ENCODE results near the gene CIDEB. TPM values are rescaled to one million over a fixed set of nuclear protein-coding genes. Genes with fewer than 3 reads are reported as not detected.

Gene CIDEB
- total RNA-seq, 1 donor from 2014 or later, result 4.9 TPM

GRCh38 chr14:24259282-24260025, 48.3 kb downstream of the CIDEB start:
- DNase-seq (ENCODE audit: extremely low spot score, unreplicated experiment), result no peak
- Mint-ChIP-seq H3K9me3 (no peaks in the 10 kb centered on the region), H3K27ac (peak overlapping the region; percentile 84), H3K4me1 (ENCODE audit: unreplicated experiment) (peaks cover under 1% of the 10 kb centered on the region), H3K27me3 (no peaks in the 10 kb centered on the region), H3K36me3 (no peaks in the 10 kb centered on the region), H3K4me3 (no peak overlapping the region)
- TF ChIP-seq, protein P1, sequence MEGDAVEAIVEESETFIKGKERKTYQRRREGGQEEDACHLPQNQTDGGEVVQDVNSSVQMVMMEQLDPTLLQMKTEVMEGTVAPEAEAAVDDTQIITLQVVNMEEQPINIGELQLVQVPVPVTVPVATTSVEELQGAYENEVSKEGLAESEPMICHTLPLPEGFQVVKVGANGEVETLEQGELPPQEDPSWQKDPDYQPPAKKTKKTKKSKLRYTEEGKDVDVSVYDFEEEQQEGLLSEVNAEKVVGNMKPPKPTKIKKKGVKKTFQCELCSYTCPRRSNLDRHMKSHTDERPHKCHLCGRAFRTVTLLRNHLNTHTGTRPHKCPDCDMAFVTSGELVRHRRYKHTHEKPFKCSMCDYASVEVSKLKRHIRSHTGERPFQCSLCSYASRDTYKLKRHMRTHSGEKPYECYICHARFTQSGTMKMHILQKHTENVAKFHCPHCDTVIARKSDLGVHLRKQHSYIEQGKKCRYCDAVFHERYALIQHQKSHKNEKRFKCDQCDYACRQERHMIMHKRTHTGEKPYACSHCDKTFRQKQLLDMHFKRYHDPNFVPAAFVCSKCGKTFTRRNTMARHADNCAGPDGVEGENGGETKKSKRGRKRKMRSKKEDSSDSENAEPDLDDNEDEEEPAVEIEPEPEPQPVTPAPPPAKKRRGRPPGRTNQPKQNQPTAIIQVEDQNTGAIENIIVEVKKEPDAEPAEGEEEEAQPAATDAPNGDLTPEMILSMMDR (conservative IDR thresholded peaks at IDR 0.05), result no peak

DNA sequence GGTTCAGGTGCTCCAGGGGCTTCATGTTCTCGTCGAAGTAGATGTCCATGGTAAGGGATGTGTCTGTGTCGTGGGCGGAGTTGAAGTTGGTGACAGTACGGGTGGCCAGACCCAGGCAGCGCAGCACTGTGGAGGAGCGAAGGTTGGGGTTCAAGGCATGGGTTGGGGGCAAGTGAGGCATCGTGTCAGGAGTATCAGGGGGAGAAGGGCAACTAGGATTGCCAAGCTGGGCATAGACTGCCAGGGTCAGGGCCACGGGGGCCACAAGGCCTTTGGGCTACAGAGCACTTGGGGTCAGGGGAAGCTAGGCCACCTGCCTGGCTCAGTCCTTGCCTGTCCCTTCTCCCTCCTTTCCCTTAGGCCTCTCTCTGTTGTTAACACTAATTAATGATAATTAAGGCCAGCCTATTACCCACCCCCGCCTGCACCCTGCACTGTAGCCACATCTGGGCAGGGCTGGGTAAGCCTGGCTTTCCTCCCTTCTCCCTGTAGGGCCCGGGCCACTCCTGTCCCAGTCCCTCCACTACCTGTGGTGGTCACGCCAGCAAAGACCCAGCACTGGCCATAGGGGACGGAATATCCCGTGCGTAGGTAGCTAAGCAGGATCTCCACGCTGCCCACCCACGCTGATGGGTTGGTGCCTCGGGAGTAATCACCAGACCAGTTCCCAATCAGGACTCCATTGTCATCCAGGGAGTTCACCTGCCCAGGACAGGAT, 49.1 kb downstream of the CIDEB start:
- H3K4me1 Mint-ChIP-seq (ENCODE audit: unreplicated experiment), result no peaks in the 10 kb centered on the region

DNA sequence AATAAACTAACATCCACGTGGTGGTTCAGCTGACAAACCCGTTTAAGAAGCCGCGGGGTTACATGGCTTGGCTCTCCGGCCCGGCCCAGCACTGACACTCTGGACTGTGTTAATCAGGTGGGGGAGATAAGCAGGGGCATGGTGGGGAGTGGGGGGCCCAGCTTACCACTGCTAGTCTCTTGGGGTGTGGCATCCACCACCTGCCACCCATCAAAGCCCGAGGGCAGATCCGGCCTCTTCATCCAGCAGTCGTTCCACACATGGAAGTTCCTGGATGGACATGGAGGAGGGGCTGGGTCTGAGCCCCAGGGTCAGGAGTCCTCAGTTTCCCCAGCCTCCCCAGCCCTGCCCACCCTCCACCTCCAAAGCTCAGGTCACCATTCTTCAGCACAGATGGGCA, 49.7 kb downstream of the CIDEB start:
- Mint-ChIP-seq H3K4me1 (ENCODE audit: unreplicated experiment) (no peaks in the 10 kb centered on the region), H3K36me3 (no peaks in the 10 kb centered on the region), H3K4me3 (no peak overlapping the region), H3K9me3 (no peaks in the 10 kb centered on the region), H3K27ac (peak overlapping the region; percentile 84), H3K27me3 (no peaks in the 10 kb centered on the region)
- TF ChIP-seq, protein P1 (conservative IDR thresholded peaks at IDR 0.05), result no peak
- no peak for DNase-seq (ENCODE audit: extremely low spot score, unreplicated experiment)

More for the DNA sequence above, 49.1 kb downstream of the CIDEB start:
- no peaks in the 10 kb centered on the region for H3K27me3 Mint-ChIP-seq
- no peaks in the 10 kb centered on the region for H3K36me3 Mint-ChIP-seq
- peak overlapping the region; percentile 84 for H3K27ac Mint-ChIP-seq
- no peak overlapping the region for H3K4me3 Mint-ChIP-seq
- no peaks in the 10 kb centered on the region for H3K9me3 Mint-ChIP-seq
- no peak for DNase-seq (ENCODE audit: extremely low spot score, unreplicated experiment)
- TF ChIP-seq, protein P1 (conservative IDR thresholded peaks at IDR 0.05), result no peak

GRCh38 chr14:24256960-24257359, 50.8 kb downstream of the CIDEB start:
- no peaks in the 10 kb centered on the region for H3K27me3 Mint-ChIP-seq
- no peaks in the 10 kb centered on the region for H3K9me3 Mint-ChIP-seq
- no peaks in the 10 kb centered on the region for H3K36me3 Mint-ChIP-seq
- H3K27ac Mint-ChIP-seq, result peak overlapping the region; percentile 59
- no peaks in the 10 kb centered on the region for H3K4me1 Mint-ChIP-seq (ENCODE audit: unreplicated experiment)
- TF ChIP-seq, protein P1 (conservative IDR thresholded peaks at IDR 0.05), result no peak
- no peak overlapping the region for H3K4me3 Mint-ChIP-seq
- DNase-seq (ENCODE audit: extremely low spot score, unreplicated experiment), result no peak

DNA sequence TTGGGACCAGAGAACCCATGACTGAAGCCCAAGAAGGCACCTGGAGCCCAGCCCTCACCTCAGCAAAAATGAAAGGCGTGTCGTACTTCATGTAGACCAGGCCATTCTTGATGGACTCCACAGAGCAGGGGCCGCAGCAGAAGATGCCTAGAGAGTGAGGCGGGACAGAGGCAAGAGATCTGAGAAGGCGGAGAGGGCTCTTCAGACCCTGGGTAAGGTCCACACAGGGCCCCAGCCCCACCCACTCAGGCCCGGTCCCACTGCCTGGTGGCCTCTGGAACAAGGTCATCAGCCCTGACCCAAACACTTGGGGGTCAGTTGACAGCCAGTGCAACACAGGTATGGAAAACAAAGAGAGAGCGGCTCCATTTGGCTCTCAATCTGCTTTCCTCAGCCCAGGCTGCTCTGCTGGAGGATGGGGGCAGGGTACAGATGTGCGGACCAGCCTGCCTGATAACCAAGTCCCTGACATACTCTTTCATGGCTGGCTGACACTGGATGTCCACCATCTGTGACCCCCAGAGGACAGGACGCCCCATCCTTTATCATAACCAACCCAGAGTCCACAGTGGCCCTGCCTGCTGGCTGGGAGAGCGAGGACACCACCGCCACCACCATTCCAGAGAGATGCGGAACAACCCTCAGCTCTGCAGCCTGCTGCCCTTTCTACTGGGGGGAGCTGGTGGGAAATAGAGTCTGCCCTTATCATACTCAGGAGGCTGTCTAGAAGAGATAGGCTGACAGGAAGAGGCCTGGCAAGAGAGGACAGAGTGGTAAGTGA, 51.7 kb downstream of the CIDEB start:
- H3K27me3 Mint-ChIP-seq, result no peaks in the 10 kb centered on the region
- no peak overlapping the region for H3K4me3 Mint-ChIP-seq
- TF ChIP-seq, protein P1 (conservative IDR thresholded peaks at IDR 0.05), result no peak

More for the DNA sequence above, 51.7 kb downstream of the CIDEB start:
- no peak for DNase-seq (ENCODE audit: extremely low spot score, unreplicated experiment)
- H3K9me3 Mint-ChIP-seq, result no peaks in the 10 kb centered on the region
- no peaks in the 10 kb centered on the region for H3K36me3 Mint-ChIP-seq
- peak overlapping the region; percentile 59 for H3K27ac Mint-ChIP-seq
- no peaks in the 10 kb centered on the region for H3K4me1 Mint-ChIP-seq (ENCODE audit: unreplicated experiment)
